Uterus (tissue), 4 donors: Measurements from ENCODE around the gene FAM237B. TPM values are rescaled to one million over a fixed set of nuclear protein-coding genes. Genes with fewer than 3 reads are reported as not detected.

Source experiments
- DNase-seq, 2 donors: peaks; one replicate each; pipeline ENCODE4 v3.0.0-alpha.2; 2019 to 2020
- H3K27ac ChIP-seq, 2 donors: fragments of 200-600 bp; sonication (generic); 1 replicate in 1 of 2; 2 replicates in 1 of 2; pipeline ENCODE4 v1.5.1; 2016 to 2018
- H3K27me3 ChIP-seq, 2 donors: fragments of 200-600 bp; sonication (generic); one replicate each; pipeline ENCODE4 v1.5.1; 2018 to 2019; ENCODE audit warnings: control low read depth in 1 of 2
- H3K36me3 ChIP-seq, 2 donors: fragments of 200-600 bp; sonication (generic); one replicate each; pipeline ENCODE4 v1.5.1; 2019; ENCODE audit warnings: control low read depth in 1 of 2
- H3K4me1 ChIP-seq, 2 donors: fragments of 200-600 bp; sonication (generic); one replicate each; pipeline ENCODE4 v1.5.1; 2018 to 2019; ENCODE audit warnings: control low read depth in 1 of 2
- H3K4me3 ChIP-seq, 2 donors: fragments of 200-600 bp; sonication (generic); 1 replicate in 1 of 2; 2 replicates in 1 of 2; pipeline ENCODE4 v1.5.1; 2018 to 2019; ENCODE audit warnings: mild to moderate bottlenecking in 1 of 2
- H3K9me3 ChIP-seq, 2 donors: fragments of 200-600 bp; sonication (generic); one replicate each; pipeline ENCODE4 v1.5.1; 2019; ENCODE audit warnings: control low read depth in 1 of 2
- CTCF ChIP-seq, 4 experiments: fragments of 200-600 bp in 2 of 4; fragments of 450-650 bp in 2 of 4; sonication (generic) in 2 of 4; IDR thresholded peaks; one replicate each; pipeline ENCODE4 v1.5.1; 2016 to 2019; ENCODE audit warnings: antibody characterized with exemption in 4 of 4, mild to moderate bottlenecking in 2 of 4, moderate library complexity in 1 of 4
- POLR2A ChIP-seq, 2 donors: fragments of 450-650 bp; IDR thresholded peaks; one replicate each; pipeline ENCODE4 v1.6.1; 2016; ENCODE audit warnings: antibody characterized with exemption in 2 of 2, mild to moderate bottlenecking in 1 of 2, moderate library complexity in 1 of 2
- intact Hi-C: fragments of 100-400 bp; cut with DNase I; formaldehyde crosslinking; loops from one replicate; pipeline ENCODE4 v1.15.1; 2023; ENCODE audit warnings: low total_unique reads
- total RNA-seq, 4 donors: library from RNA; depleted of rRNA in 3 of 4; stranded (reverse); fragments of >200 nt in 3 of 4; gene quantifications; one replicate each; pipeline versions ENCODE4 v1.1.0 to v1.2.4, GENCODE V29; 2014 to 2023
- donor health status: DM: yes; HTN: yes; CAD: no.

The FAM237B gene
- total RNA-seq, 4 donors from 2014 or later: not detected

- DNase-seq: no peak
- intact Hi-C loops: no loop called here
- H3K27ac ChIP-seq: no peak overlapping the region
- TF ChIP-seq POLR2A (IDR thresholded peaks at IDR 0.05) (no peak), CTCF (IDR thresholded peaks at IDR 0.05) (no peak)
- H3K27me3 ChIP-seq: no peaks in the 10 kb centered on the region
- H3K4me1 ChIP-seq: no peaks in the 10 kb centered on the region
- no peaks in the 10 kb centered on the region for H3K36me3 ChIP-seq
- H3K4me3 ChIP-seq: no peak overlapping the region
- no peaks in the 10 kb centered on the region for H3K9me3 ChIP-seq
Observed at GRCh38 chr7:90290244-90291113, 30.6 kb downstream of the FAM237B start.

- intact Hi-C loops: no loop called here
- H3K4me1 ChIP-seq: no peaks in the 10 kb centered on the region
Observed at GRCh38 chr7:90288154-90288553, 33.0 kb downstream of the FAM237B start.

GRCh38 chr7:90276033-90276728, 44.9 kb downstream of the FAM237B start:
- no peak for TF ChIP-seq POLR2A (IDR thresholded peaks at IDR 0.05)
- TF ChIP-seq CTCF (IDR thresholded peaks at IDR 0.05): no peak
- no peaks in the 10 kb centered on the region for H3K4me1 ChIP-seq
- no peak overlapping the region for H3K27ac ChIP-seq
- no peaks in the 10 kb centered on the region for H3K9me3 ChIP-seq
- no peaks in the 10 kb centered on the region for H3K36me3 ChIP-seq
- DNase-seq: no peak
- no peaks in the 10 kb centered on the region for H3K27me3 ChIP-seq
- intact Hi-C loops: no loop called here
- no peak overlapping the region for H3K4me3 ChIP-seq

More at GRCh38 chr7:90288154-90288553, 33.0 kb downstream of the FAM237B start:
- no peak for DNase-seq
- H3K9me3 ChIP-seq: no peaks in the 10 kb centered on the region
- TF ChIP-seq CTCF (IDR thresholded peaks at IDR 0.05) (no peak), POLR2A (IDR thresholded peaks at IDR 0.05) (no peak)
- no peaks in the 10 kb centered on the region for H3K36me3 ChIP-seq
- no peak overlapping the region for H3K27ac ChIP-seq
- no peaks in the 10 kb centered on the region for H3K27me3 ChIP-seq
- no peak overlapping the region for H3K4me3 ChIP-seq

GRCh38 chr7:90274161-90274560, 46.9 kb downstream of the FAM237B start:
- no peak for TF ChIP-seq POLR2A (IDR thresholded peaks at IDR 0.05)
- no peaks in the 10 kb centered on the region for H3K36me3 ChIP-seq
- intact Hi-C loops: no loop called here
- no peak overlapping the region for H3K27ac ChIP-seq
- H3K4me3 ChIP-seq: no peak overlapping the region
- H3K27me3 ChIP-seq: no peaks in the 10 kb centered on the region
- no peaks in the 10 kb centered on the region for H3K4me1 ChIP-seq
- no peak for DNase-seq
- H3K9me3 ChIP-seq: no peaks in the 10 kb centered on the region

- Histone ChIP-seq H3K4me1 (no peaks in the 10 kb centered on the region), H3K4me3 (no peak overlapping the region), H3K9me3 (no peaks in the 10 kb centered on the region), H3K36me3 (no peaks in the 10 kb centered on the region), H3K27me3 (no peaks in the 10 kb centered on the region), H3K27ac (no peak overlapping the region)
- no peak for DNase-seq
- intact Hi-C loops: no loop called here
- TF ChIP-seq CTCF (IDR thresholded peaks at IDR 0.05) (no peak), POLR2A (IDR thresholded peaks at IDR 0.05) (no peak)
Observed at GRCh38 chr7:90272242-90272641, 48.9 kb downstream of the FAM237B start.
